H1 (cell line): ENCODE results near the gene ZNF611. TPM values are rescaled to one million over a fixed set of nuclear protein-coding genes. Genes with fewer than 3 reads are reported as not detected.

ENCODE experiments used
- CTCF ChIA-PET: fragments of 300-600 bp; sonication (Branson Sonifier 250); formaldehyde crosslinking; loops from one replicate; lab custom pipeline; 2021; ENCODE audit not compliant: partially characterized antibody; lab: Charles Lee
- POLR2A ChIA-PET: fragments of 300-600 bp; sonication (Branson Sonifier 250); formaldehyde crosslinking; loops from one replicate; lab custom pipeline; 2021; ENCODE audit warnings: inconsistent platforms; ENCODE audit not compliant: partially characterized antibody; lab: Charles Lee
- DNase-seq, 2 experiments: peaks; one replicate each; pipeline versions ENCODE4 v3.0.0 to v3.0.0-alpha.2; 2010 to 2022; ENCODE audit warnings: low spot score in 2 of 2, low read depth in 1 of 2, mixed read lengths in 1 of 2
- FAIRE-seq: peaks from 2 replicates; lab custom pipeline; 2011; peaks lifted over from hg19 to GRCh38; lab: Jason Lieb, UNC
- H2AFZ ChIP-seq: 2 replicates; pipeline ENCODE4 v1.8.1; 2012; ENCODE audit warnings: low read length, inconsistent platforms
- H2AK5ac ChIP-seq: 2 replicates; pipeline ENCODE4 v1.6.1; 2013; ENCODE audit warnings: low read depth, low read length
- H2BK120ac ChIP-seq: replicated peaks from 2 replicates; pipeline ENCODE3; 2013; ENCODE audit warnings: low read depth, low read length, inconsistent platforms
- H2BK12ac ChIP-seq: 2 replicates; pipeline ENCODE4 v1.6.1; 2013; ENCODE audit warnings: low read depth, low read length
- H2BK15ac ChIP-seq: 2 replicates; pipeline ENCODE4 v1.6.1; 2013; ENCODE audit warnings: low read length
- H2BK20ac ChIP-seq: 2 replicates; pipeline ENCODE4 v1.6.1; 2013; ENCODE audit warnings: low read length
- H2BK5ac ChIP-seq: 2 replicates; pipeline ENCODE4 v1.6.1; 2013; ENCODE audit warnings: low read depth, low read length
- H3K14ac ChIP-seq: 2 replicates; pipeline ENCODE4 v1.6.1; 2013; ENCODE audit warnings: inconsistent platforms; ENCODE audit not compliant: insufficient read length
- H3K18ac ChIP-seq: 2 replicates; pipeline ENCODE4 v1.6.1; 2013; ENCODE audit warnings: low read length; ENCODE audit errors: extremely low read depth
- H3K23ac ChIP-seq: 2 replicates; pipeline ENCODE4 v1.6.1; 2013; ENCODE audit warnings: inconsistent platforms; ENCODE audit not compliant: insufficient read length
- H3K23me2 ChIP-seq: 2 replicates; pipeline ENCODE4 v1.6.1; 2013; ENCODE audit warnings: low read depth, low read length
- H3K27ac ChIP-seq: 2 replicates; pipeline ENCODE4 v1.6.1; 2011; ENCODE audit warnings: low read depth, low read length, inconsistent platforms
- H3K27me3 ChIP-seq, 4 experiments: replicated peaks in 1 of 4; 1 replicate in 1 of 4; 2 replicates in 3 of 4; pipeline versions ENCODE4 v1.6.1 to v1.8.1; 2011 to 2013; ENCODE audit warnings: low read length in 3 of 4, mild to moderate bottlenecking in 3 of 4, inconsistent platforms in 2 of 4, mixed read lengths in 2 of 4, moderate library complexity in 1 of 4; ENCODE audit not compliant: control insufficient read depth in 3 of 4, insufficient read depth in 3 of 4; ENCODE audit errors: extremely low read depth in 1 of 4
- H3K36me3 ChIP-seq, 4 experiments: 2 replicates each; pipeline versions ENCODE4 v1.6.1 to v1.8.1; 2011 to 2013; ENCODE audit warnings: mild to moderate bottlenecking in 4 of 4, low read length in 3 of 4, moderate library complexity in 2 of 4, control low read depth in 1 of 4, inconsistent platforms in 1 of 4; ENCODE audit not compliant: insufficient read depth in 4 of 4, control insufficient read depth in 2 of 4
- H3K4ac ChIP-seq: replicated peaks from 2 replicates; pipeline ENCODE3; 2013; ENCODE audit warnings: low read length, low read depth, mixed read lengths, inconsistent platforms; ENCODE audit not compliant: insufficient read length
- H3K4me1 ChIP-seq, 4 experiments: replicated peaks in 1 of 4; 1 replicate in 1 of 4; 2 replicates in 3 of 4; pipeline versions ENCODE4 v1.6.1 to v1.8.1; 2011 to 2013; ENCODE audit warnings: low read length in 3 of 4, inconsistent platforms in 2 of 4, mixed read lengths in 1 of 4; ENCODE audit not compliant: insufficient read depth in 4 of 4, control insufficient read depth in 3 of 4
- H3K4me2 ChIP-seq, 2 experiments: 2 replicates each; pipeline versions ENCODE4 v1.6.1 to v1.8.1; 2011 to 2013; ENCODE audit warnings: low read depth in 2 of 2, low read length in 2 of 2, control low read depth in 1 of 2, inconsistent platforms in 1 of 2, mild to moderate bottlenecking in 1 of 2; ENCODE audit not compliant: insufficient read depth in 1 of 2
- H3K4me3 ChIP-seq, 4 experiments: fragments of 200-600, 300-600 bp in 1 of 4; sonication (generic), shearing (Covaris generic), sonication (Bioruptor Twin) in 1 of 4; 2 replicates each; pipeline versions ENCODE4 v1.5.1 to v1.8.1; 2011 to 2016; ENCODE audit warnings: low read length in 4 of 4, low read depth in 3 of 4, control low read depth in 2 of 4, inconsistent platforms in 2 of 4, mild to moderate bottlenecking in 2 of 4, mixed read lengths in 1 of 4, moderate library complexity in 1 of 4; ENCODE audit not compliant: insufficient read depth in 2 of 4; ENCODE audit errors: extremely low read depth in 1 of 4
- H3K56ac ChIP-seq: replicated peaks from 2 replicates; pipeline ENCODE3; 2013; ENCODE audit warnings: low read depth, mild to moderate bottlenecking, mixed read lengths, low read length, inconsistent platforms; ENCODE audit not compliant: insufficient read length
- H3K79me1 ChIP-seq: 2 replicates; pipeline ENCODE4 v1.6.1; 2013; ENCODE audit warnings: low read depth, low read length, control low read depth
- H3K79me2 ChIP-seq, 2 experiments: 2 replicates each; pipeline versions ENCODE4 v1.6.1 to v1.8.1; 2012 to 2013; ENCODE audit warnings: low read length in 2 of 2, mild to moderate bottlenecking in 2 of 2, inconsistent platforms in 1 of 2; ENCODE audit not compliant: insufficient read depth in 2 of 2, control insufficient read depth in 1 of 2
- H3K9ac ChIP-seq, 4 experiments: replicated peaks in 1 of 4; 1 replicate in 1 of 4; 2 replicates in 3 of 4; pipeline versions ENCODE4 v1.6.1 to v1.8.1; 2011 to 2013; ENCODE audit warnings: low read depth in 3 of 4, low read length in 3 of 4, control low read depth in 2 of 4, mild to moderate bottlenecking in 2 of 4, moderate library complexity in 2 of 4, inconsistent platforms in 1 of 4; ENCODE audit errors: extremely low read depth in 1 of 4
- H3K9me3 ChIP-seq, 2 experiments: 2 replicates each; pipeline versions ENCODE4 v1.6.1 to v1.8.1; 2012 to 2013; ENCODE audit warnings: mild to moderate bottlenecking in 2 of 2, moderate library complexity in 2 of 2, control low read depth in 1 of 2, inconsistent platforms in 1 of 2, low read depth in 1 of 2, low read length in 1 of 2, mixed read lengths in 1 of 2; ENCODE audit not compliant: insufficient read depth in 2 of 2
- H4K20me1 ChIP-seq, 2 experiments: replicated peaks in 1 of 2; 2 replicates each; pipeline versions ENCODE3 to v1.8.1; 2011 to 2013; ENCODE audit warnings: inconsistent platforms in 2 of 2, low read length in 2 of 2, mild to moderate bottlenecking in 1 of 2; ENCODE audit not compliant: insufficient read depth in 2 of 2, control insufficient read depth in 1 of 2
- H4K5ac ChIP-seq: 2 replicates; pipeline ENCODE4 v1.6.1; 2013; ENCODE audit warnings: low read length, low read depth, mixed read lengths, inconsistent platforms; ENCODE audit not compliant: insufficient read length
- H4K8ac ChIP-seq: 2 replicates; pipeline ENCODE4 v1.8.0; 2013; ENCODE audit warnings: mild to moderate bottlenecking, moderate library complexity, low read length, inconsistent platforms; ENCODE audit not compliant: insufficient read depth; ENCODE audit errors: extremely low read depth
- H4K91ac ChIP-seq: replicated peaks from 2 replicates; pipeline ENCODE3; 2013; ENCODE audit warnings: low read length, mixed read lengths, inconsistent platforms; ENCODE audit not compliant: insufficient read length
- CHD1 ChIP-seq: IDR thresholded peaks from 2 replicates; pipeline ENCODE4 v1.6.1; 2012; ENCODE audit warnings: low read depth, low read length, improper control_type of control experiment
- CTCF ChIP-seq, 3 experiments: IDR thresholded peaks; 1 replicate in 2 of 3; 2 replicates in 1 of 3; pipeline versions ENCODE4 v1.5.1 to v1.6.1; 2011; ENCODE audit warnings: low read length in 3 of 3, mild to moderate bottlenecking in 3 of 3, inconsistent platforms in 2 of 3, low read depth in 1 of 3, moderate library complexity in 1 of 3; ENCODE audit not compliant: insufficient read depth in 1 of 3; ENCODE audit errors: control extremely low read depth in 1 of 3
- POU5F1 ChIP-seq: IDR thresholded peaks from 2 replicates; pipeline ENCODE4 v1.6.1; 2011; ENCODE audit warnings: low read depth, mild to moderate bottlenecking, low read length, moderate library complexity
- RAD21 ChIP-seq, 2 experiments: IDR thresholded peaks in 1 of 2; conservative IDR thresholded peaks in 1 of 2; 2 replicates each; pipeline ENCODE4 v1.6.1; 2011; ENCODE audit warnings: low read depth in 2 of 2, low read length in 2 of 2, improper control_type of control experiment in 1 of 2, inconsistent platforms in 1 of 2, mild to moderate bottlenecking in 1 of 2, moderate library complexity in 1 of 2
- WGBS, 2 experiments: shearing (Covaris generic) in 1 of 2; methylation state at CpG; one replicate each; pipeline versions ENCODE4 v1.1.6 to v1.1.7; 2013 to 2015; ENCODE audit warnings: low lambda C conversion rate in 2 of 2, mixed read lengths in 2 of 2, inconsistent platforms in 1 of 2, low coverage in 1 of 2, missing lambda C conversion rate in 1 of 2; ENCODE audit not compliant: insufficient replicate concordance in 2 of 2, insufficient coverage in 1 of 2, insufficient read length in 1 of 2; ENCODE audit errors: extremely low coverage in 1 of 2, missing lambda C conversion rate in 1 of 2; 5-methylcytosine and 5-hydroxymethylcytosine counted together
- polyA plus RNA-seq, 7 experiments: library from polyadenylated mRNA; depleted of rRNA in 3 of 7; stranded (reverse) in 5 of 7; unstranded in 2 of 7; fragments of >200 nt in 5 of 7; fragments of 200-250 nt in 2 of 7; gene quantifications; 1 replicate in 5 of 7; 2 replicates in 1 of 7; 4 replicates in 1 of 7; pipeline versions ENCODE4 v1.2.1 to v1.2.3, GENCODE V29; 2011 to 2013; ENCODE audit warnings: missing spikeins in 2 of 7, mixed read lengths in 2 of 7
- total RNA-seq: library from RNA; stranded (reverse); fragmentation: NEBNext Ultra II Directional; extraction: Animal tissue kit (Norgen Biotek cat#: 25700); gene quantifications from 2 replicates; pipeline ENCODE4 v1.2.1, GENCODE V29; 2021

The ZNF611 gene
- total and polyA plus RNA-seq, 2 of the 8 experiments (the other 6 are each of a cell fraction or from before 2014, with no cell fraction given) = 1.9 to 19.0 TPM

- Histone ChIP-seq H2BK12ac (no peak overlapping the region), H3K56ac (no peak overlapping the region), H4K20me1 (no peaks in the 10 kb centered on the region), H3K27me3 (no peaks in the 10 kb centered on the region), H2AFZ (no peak overlapping the region), H3K4me2 (no peak overlapping the region), H3K23ac (no peak overlapping the region), H2AK5ac (no peak overlapping the region), H3K9me3 (no peaks in the 10 kb centered on the region), H3K14ac (no peak overlapping the region), H3K23me2 (no peaks in the 10 kb centered on the region), H4K8ac (no peak overlapping the region; the same call in 1 of the 2 replicates), H3K9ac (no peak overlapping the region), H3K4me1 (no peaks in the 10 kb centered on the region; a peak in 1 of 7 replicates), H3K4ac (no peak overlapping the region), H2BK120ac (no peak overlapping the region), H3K27ac (no peak overlapping the region), H4K5ac (no peak overlapping the region), H2BK5ac (no peak overlapping the region), H3K36me3 (peaks cover 0 to 2% (median 0%) of the 10 kb centered on the region in 4 experiments; a peak in 2 of 8 replicates), H3K79me1 (no peaks in the 10 kb centered on the region), H3K4me3 (no peak overlapping the region), H2BK20ac (no peak overlapping the region), H4K91ac (no peak overlapping the region), H3K18ac (no peak overlapping the region), H2BK15ac (no peak overlapping the region), H3K79me2 (no peaks in the 10 kb centered on the region)
- TF ChIP-seq RAD21 (IDR thresholded peaks at IDR 0.05 in 1 of 2, conservative IDR thresholded peaks at IDR 0.05 in 1 of 2; ENCODE audit: low read depth in 2 of 2, low read length in 2 of 2) = peak; percentile 34 to 45; a peak in 3 of 4 replicates
- TF ChIP-seq CTCF (IDR thresholded peaks at IDR 0.05; ENCODE audit: control extremely low read depth in 1 of 3, insufficient read depth in 1 of 3, low read depth in 1 of 3, low read length in 3 of 3) = peak in 2 of 3 experiments; percentile 20 to 27; a peak in 2 of 4 replicates
- TF ChIP-seq CHD1 = no peak
- TF ChIP-seq POU5F1 = no peak
- ChIA-PET CTCF (interaction anchor here (0.7 to 4.1 kb wide), 10 partner anchors 9 to 315 kb away, joined by 3 to 15 read pairs (median 3); no protein-coding TSS in a partner anchor), POLR2A (interaction anchor here (1.6 kb wide), 1 partner anchor 289 kb away, joined by 3 read pairs; the partner anchor contains the start of gene ZNF880)
- peak in 1 of 2 experiments; percentile 49 for DNase-seq
- no peak for FAIRE-seq
- WGBS, 2 experiments = 91% methylated on average over 14 of the region's 14 CpGs; no CpG with 5 or more reads in 1 of the 2 experiments
Measured at GRCh38 chr19:52659013-52659412, 75.8 kb downstream of the ZNF611 start.
